GM15510 (cell line): Measurements from ENCODE around the gene HIRIP3.
A peak's percentile ranks its signal among the peaks of the same experiment; 100 is the strongest.

Source experiments
- POLR2A ChIP-seq: IDR thresholded peaks from 3 replicates; pipeline ENCODE4 v1.6.1; 2011; ENCODE audit warnings: borderline replicate concordance; ENCODE audit not compliant: insufficient read length; ENCODE audit errors: extremely low read depth

The HIRIP3 gene, protein sequence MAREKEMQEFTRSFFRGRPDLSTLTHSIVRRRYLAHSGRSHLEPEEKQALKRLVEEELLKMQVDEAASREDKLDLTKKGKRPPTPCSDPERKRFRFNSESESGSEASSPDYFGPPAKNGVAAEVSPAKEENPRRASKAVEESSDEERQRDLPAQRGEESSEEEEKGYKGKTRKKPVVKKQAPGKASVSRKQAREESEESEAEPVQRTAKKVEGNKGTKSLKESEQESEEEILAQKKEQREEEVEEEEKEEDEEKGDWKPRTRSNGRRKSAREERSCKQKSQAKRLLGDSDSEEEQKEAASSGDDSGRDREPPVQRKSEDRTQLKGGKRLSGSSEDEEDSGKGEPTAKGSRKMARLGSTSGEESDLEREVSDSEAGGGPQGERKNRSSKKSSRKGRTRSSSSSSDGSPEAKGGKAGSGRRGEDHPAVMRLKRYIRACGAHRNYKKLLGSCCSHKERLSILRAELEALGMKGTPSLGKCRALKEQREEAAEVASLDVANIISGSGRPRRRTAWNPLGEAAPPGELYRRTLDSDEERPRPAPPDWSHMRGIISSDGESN

DNA sequence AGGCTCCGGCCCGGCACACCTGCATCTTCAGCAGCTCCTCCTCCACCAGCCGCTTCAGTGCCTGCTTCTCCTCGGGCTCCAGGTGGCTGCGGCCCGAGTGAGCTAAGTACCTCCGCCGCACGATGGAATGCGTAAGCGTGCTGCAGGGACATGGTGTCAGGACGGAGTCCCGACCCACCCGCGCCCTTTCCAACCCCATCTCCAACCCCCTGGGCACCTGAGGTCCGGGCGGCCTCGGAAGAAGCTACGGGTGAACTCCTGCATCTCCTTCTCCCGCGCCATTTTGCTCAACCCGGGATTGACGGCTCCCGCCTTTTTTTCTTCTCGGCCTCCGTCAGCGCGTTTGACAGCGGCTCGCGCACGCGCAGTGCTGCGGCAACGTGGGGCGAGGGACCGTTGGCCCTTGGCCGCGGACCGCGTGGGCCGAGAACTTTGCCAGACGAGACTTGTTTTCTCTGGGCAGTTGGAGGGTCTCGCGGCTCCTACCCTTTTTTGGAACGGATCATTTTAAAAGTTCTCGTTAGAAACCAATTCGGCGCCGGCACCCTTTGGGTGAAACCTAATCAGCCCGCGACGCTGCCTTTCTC, at the start of gene HIRIP3:
TSS of gene HIRIP3 (minus strand) at position 294 of the 587 bp plus-strand sequence. CDS start at position 282, 12 bp downstream.
- TF ChIP-seq POLR2A: peak; percentile 39

DNA sequence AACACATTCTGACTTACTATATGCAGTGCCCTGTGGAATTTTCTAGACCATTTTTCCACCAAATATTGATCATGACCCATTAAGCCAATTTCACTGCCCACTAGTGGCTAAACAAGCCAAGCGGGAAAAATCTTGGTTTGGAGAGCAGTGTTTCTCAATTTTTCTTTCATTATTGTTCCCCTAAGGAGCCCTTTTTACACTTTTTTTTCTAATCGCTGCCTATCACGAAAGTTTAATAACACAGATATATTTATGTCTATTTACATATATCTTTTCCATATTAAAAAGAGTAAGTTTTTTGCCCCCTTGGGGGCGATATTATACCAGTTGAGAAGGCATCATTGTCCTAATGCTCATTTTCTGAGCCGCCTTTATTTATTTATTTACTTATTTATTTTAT, 46.4 kb upstream of the HIRIP3 start:
- no peak for TF ChIP-seq POLR2A

DNA sequence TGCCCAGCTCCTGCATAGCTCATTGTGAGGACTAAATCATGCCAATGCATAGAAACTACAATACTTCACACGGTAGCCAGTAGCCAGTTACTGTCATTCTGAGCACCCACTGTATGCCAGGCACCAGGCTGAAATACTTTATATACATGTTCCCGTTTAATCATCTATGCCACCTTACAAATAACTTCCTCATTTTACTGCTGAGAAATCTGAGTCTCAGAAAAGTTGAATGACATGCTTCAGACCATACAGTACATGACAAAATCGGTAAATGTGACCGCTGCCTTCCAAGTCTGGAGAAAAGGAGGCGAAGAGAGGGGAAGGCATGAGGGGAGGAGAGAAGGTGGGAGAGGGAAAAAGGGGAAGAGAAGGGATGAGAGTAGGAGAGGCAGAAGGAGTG, 44.8 kb upstream of the HIRIP3 start:
- no peak for TF ChIP-seq POLR2A

DNA sequence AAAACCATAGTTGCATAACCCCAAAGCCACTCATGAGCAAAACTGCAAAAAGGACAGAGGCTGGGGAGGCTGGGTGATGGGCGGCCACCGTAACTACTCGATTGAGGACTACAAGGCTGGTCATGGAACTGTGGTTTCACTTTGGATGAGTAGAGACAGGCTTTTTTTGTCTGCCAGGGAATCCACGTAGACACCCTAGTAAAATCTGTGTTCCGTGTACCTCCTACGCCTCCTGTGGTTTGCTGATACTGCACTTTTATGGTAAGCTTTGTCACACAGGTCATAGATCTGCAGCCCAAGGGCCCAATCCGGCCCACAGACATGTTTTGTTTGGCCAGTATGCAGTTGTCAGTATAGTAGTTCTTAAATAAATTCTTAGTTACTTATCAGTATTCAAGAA, 37.9 kb upstream of the HIRIP3 start:
- TF ChIP-seq POLR2A: no peak

DNA sequence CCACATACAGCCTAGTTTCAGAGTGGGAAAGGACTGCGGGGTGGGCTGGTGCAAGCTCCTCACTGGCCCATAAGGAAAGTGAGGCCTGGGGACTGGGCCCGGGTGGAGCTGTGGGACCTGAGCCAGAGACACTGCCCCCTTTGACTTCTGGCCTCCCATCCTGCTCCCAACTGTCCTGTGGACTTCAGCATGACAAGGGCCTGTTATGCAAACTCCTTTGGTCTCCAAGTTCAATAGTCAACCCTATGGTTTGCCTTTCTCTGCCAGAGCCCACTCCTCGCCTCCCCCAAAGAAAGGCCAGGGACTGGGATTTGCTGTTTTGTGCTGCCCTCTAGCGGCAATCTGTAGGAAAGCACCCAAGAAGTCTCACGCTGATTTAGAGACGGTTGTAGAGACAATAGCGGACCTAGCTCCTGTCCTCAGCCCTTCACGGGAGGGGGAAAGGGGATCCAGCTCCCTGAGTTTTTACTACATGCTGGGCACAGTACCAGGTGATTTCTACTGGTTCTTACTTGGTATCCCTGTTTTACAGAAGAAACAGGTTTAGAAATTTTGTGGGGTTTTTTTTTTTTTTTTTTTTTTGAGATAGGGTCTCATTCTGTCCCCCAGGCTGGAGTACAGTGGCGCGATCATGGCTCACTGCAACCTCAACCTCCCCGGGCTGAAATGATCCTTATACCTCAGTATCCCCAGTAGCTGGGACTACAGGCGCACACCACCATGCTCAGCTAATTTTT, 36.8 kb upstream of the HIRIP3 start:
- no peak for TF ChIP-seq POLR2A

- TF ChIP-seq POLR2A: no peak
These were observed 36.1 kb upstream of the HIRIP3 start for GRCh38 chr16:30031477-30031918.

DNA sequence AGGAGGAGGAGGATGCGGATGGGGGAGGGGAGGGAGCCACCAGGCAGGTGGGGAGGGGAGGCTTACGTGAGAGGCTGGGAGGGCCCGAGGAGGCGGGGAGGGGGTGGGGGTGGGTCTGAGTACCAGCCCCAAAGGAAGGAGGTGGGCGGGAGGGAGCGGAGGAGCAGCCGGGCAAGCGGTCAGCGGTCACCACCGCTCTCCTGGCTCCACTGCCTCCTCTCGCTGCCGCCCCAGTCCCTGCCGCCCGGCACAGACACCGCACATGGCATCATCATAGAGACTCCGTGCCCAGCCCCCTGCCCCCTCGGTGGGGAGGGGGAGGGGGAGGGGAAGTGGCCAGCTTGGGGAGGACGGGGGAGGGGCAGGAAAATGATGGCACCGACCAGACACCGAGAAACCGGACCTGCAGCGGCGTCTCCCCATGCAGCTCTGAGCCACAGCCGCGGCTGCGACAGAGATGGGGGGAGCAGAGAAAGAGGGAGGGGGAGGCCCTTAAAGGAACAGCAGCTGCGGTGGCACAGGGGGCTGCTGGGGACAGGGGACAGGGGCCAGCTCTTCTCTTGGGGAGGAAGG, 35.5 kb upstream of the HIRIP3 start, which contains the start of gene TLCD3B:
TSS of gene TLCD3B (minus strand) at position 431 of the 573 bp plus-strand sequence. CDS start 744 bp downstream, outside the sequence.
- no peak for TF ChIP-seq POLR2A

DNA sequence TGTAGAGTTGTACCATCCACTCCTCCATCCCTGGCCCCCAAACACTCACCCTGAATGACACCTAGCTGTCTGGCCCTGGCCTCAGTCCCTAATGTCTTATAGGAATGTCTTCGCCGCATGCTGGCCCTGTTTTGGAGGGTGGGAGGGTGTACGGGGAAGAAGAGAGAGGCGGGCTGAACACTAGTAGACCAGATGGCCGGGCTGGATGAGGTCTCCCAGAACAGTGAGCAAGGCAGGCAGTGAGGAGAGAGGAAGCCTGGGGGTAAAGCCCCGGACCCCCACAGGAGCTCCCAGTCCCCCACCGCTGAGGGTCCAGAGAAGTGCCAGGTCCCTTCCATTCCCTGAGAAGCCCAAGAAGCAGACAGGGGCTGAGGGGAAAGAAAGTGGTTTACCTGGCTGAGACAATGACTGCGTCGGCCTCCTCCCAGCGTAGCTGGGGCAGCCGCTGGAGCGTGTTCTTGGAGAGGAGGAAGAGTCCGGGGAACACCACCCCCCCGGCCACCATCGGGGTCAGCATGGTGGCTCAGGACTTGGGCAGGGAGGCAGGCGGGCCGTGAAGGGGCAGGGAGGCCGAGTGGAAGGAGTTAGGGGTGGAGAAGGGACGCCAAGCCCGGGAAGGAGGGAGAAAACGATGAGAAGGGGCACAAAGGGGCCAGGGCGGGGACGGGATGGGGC, 34.7 kb upstream of the HIRIP3 start:
- TF ChIP-seq POLR2A: no peak

- TF ChIP-seq POLR2A: no peak
These were observed 33.1 kb upstream of the HIRIP3 start for GRCh38 chr16:30028438-30029076.

GRCh38 chr16:30027588-30028437, 32.4 kb upstream of the HIRIP3 start:
- TF ChIP-seq POLR2A: no peak

DNA sequence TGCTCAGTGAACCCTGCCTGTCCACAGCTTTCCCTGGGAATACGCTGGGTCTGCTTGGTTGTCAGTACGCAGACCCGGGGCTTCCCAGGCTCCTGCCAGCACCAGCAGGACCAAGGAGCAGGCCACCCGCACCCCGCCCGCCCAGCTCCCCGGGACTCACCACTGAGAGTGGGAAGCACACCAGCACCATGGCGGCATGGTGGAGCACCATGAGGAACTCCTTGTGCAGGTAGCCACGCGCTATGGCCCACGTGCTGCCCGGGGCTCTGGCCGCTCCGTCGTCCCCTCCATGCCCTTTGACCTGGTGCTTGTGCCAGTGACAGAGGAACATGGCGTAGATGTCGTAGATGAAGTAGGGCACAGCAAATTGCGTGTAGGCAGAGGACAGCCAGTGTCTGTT, 31.0 kb upstream of the HIRIP3 start:
- TF ChIP-seq POLR2A: no peak

DNA sequence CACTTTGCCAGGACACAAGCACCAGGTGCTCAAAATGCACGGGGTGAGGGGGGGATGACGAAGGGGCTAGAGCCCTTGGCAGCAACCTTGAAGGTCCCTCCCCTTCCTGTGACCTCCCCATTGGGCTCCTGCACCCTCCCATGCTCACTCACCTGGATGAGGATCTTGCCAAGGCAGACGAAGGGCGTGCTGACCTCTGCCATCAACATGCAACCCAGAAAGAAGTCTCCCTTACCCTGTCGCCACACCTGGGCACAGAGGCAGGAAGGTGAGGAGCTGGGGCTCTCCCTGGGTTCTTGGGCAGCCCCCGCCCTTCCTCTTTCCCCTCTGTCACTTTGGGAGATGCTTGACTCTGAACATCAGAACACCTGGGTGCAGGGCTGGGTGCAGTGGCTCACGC, 30.2 kb upstream of the HIRIP3 start:
- TF ChIP-seq POLR2A: no peak

DNA sequence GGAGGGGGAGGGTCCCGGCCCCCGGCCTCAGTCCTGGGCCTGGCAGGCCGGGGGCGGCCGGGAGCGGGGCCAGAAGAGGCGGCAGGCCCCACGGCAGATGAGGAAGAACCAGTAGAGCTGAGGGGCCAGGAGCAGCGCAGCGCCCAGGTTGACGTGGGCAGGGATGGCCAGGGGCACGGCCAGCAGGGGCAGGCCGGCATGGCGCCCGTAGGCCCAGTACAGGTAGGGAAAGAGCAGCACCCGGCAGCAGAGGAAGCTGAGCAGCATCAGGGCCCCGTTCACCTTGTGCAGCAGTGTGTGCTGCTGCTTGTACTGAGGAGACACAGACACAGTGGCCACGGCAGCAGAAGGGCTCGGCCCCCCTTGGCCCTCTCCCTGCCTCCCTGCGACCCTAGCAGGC, 29.7 kb upstream of the HIRIP3 start:
- no peak for TF ChIP-seq POLR2A

GRCh38 chr16:30024451-30024850, 29.0 kb upstream of the HIRIP3 start:
- TF ChIP-seq POLR2A: no peak

DNA sequence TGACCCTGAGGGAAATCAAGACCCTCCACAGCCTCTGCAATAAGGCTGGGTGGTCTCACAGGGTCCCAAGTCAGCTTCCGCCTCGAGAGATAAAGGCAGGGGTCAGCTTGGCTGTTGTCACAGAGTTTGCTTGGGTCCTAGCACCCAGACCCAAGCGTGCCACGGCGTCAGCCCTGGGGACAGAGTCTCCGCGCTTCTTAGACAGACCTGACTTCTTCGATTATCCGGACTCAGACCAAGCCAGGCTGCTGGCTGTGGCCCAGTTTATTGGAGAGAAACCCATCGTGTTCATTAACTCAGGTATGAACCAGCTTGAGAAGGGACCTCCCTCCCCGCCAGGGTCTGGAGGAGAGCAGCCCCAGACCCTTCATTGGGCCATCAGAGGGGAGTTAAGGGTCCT, 28.2 kb upstream of the HIRIP3 start:
- TF ChIP-seq POLR2A: no peak
